DND-41 (cell line): ENCODE data around the gene PSD.

Source experiments
- CTCF ChIP-seq: IDR thresholded peaks from 2 replicates; pipeline ENCODE4 v1.5.1; 2012; ENCODE audit warnings: borderline replicate concordance, low read length, moderate library complexity, mild to moderate bottlenecking; ENCODE audit not compliant: poor library complexity, severe bottlenecking; ENCODE audit errors: extremely low read depth
- EZH2 ChIP-seq: IDR thresholded peaks from 3 replicates; pipeline ENCODE4 v1.6.1; 2012; ENCODE audit warnings: borderline replicate concordance, low read depth, mild to moderate bottlenecking, moderate library complexity, low read length, inconsistent platforms; ENCODE audit not compliant: severe bottlenecking

GRCh38 chr10:102437515-102437914 is 18.9 kb upstream of the PSD start:
- no peak for TF ChIP-seq CTCF
- no peak for TF ChIP-seq EZH2
